Eye (tissue), 1 donor: ENCODE results near the gene PRR19.

Source experiments
- DNase-seq: peaks from one replicate; pipeline ENCODE4 v3.0.0-alpha.2; 2015

PRR19 gene

GRCh38 chr19:42353341-42354015 is 51.5 kb downstream of the PRR19 start:
- DNase-seq = no peak

- DNase-seq = no peak
These were observed 54.0 kb downstream of the PRR19 start for GRCh38 chr19:42355896-42356295.

- DNase-seq = no peak
These were observed 54.8 kb downstream of the PRR19 start for GRCh38 chr19:42356686-42357085.

GRCh38 chr19:42357290-42357689 is 55.4 kb downstream of the PRR19 start:
- DNase-seq = no peak
